ENCODE measurements around the gene RAB36.

Gene RAB36

DNA sequence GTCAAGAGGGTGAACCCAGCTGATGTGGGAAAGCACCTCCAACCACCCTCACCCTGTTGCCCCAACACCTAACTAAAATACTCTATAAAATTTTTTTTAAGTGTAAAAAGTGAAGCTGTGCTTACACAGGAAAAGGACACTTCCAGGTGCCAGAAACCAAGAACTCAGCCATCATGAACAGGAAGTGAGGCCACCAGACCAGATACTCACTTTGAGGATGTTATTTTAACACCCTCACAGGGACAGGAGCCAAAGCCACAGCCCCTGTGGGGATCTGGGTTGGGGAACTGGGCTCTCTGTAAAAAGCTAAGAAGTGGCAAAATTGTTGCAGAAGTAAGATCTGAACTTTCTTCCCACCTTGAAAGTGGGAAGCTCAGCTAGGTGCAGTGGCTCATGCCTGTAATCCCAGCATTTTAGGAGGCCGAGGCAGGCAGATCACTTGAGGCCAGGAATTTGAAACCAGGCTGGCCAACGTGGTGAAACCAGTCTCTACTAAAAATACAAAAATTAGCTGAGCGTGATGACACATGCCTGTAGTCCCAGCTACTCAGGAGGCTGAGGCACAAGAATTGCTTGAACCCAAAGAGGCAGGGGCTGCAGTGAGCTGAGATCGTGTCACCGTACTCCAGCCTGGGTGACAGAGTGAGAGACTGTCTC is 7.2 kb upstream of the RAB36 start:
- no CpG with 5 or more reads among the region's 5 CpGs for WGBS, 2 donors (ENCODE audit: extremely low coverage in 2 of 2, insufficient read length in 2 of 2, insufficient replicate concordance in 1 of 2)
- no peak overlapping the region for H4K8ac ChIP-seq (ENCODE audit: low read depth, low read length)
- peaks cover 9 to 20% of the 10 kb centered on the region in 2 donors for H3K4me1 ChIP-seq (ENCODE audit: control insufficient read depth in 2 of 2, insufficient read depth in 1 of 2, low read depth in 1 of 2, low read length in 2 of 2)
- H2BK12ac ChIP-seq (ENCODE audit: low read length): no peak overlapping the region
- DNase-seq (ENCODE audit: low spot score): no peak
- H3K27me3 ChIP-seq (ENCODE audit: control insufficient read depth in 3 of 3, insufficient read depth in 3 of 3, low read depth in 1 of 3, low read length in 3 of 3): no peaks in the 10 kb centered on the region
- no peak overlapping the region for H3K9ac ChIP-seq (ENCODE audit: low read depth, low read length, poor library complexity)
- H3K79me1 ChIP-seq (ENCODE audit: low read depth, low read length): no peaks in the 10 kb centered on the region
- H3K4me3 ChIP-seq (ENCODE audit: low read length in 2 of 2): no peak overlapping the region
- no peaks in the 10 kb centered on the region for H3K36me3 ChIP-seq (replicated peaks in 1 of 2; ENCODE audit: control insufficient read depth in 2 of 2, insufficient read depth in 2 of 2, low read length in 2 of 2)
- H3K14ac ChIP-seq (ENCODE audit: low read length): no peak overlapping the region
- no peak overlapping the region for H2BK120ac ChIP-seq (ENCODE audit: low read depth, low read length)
- H3K23ac ChIP-seq (ENCODE audit: low read depth, low read length, poor library complexity): no peak overlapping the region
- no peak overlapping the region for H2BK15ac ChIP-seq (ENCODE audit: low read length)
- H3K27ac ChIP-seq (replicated peaks; ENCODE audit: low read length): no peak overlapping the region
- H2AFZ ChIP-seq (ENCODE audit: low read length): peak overlapping the region; percentile 38
- no peak overlapping the region for H2BK5ac ChIP-seq (ENCODE audit: low read length)
- H2AK5ac ChIP-seq (ENCODE audit: low read depth, low read length): no peak overlapping the region
- no peak overlapping the region for H4K91ac ChIP-seq (ENCODE audit: low read depth, low read length, poor library complexity)
- H3K9me3 ChIP-seq (replicated peaks in 1 of 2; ENCODE audit: control insufficient read depth in 2 of 2, insufficient read depth in 1 of 2, low read depth in 1 of 2, low read length in 2 of 2): no peaks in the 10 kb centered on the region
- H3K18ac ChIP-seq (ENCODE audit: low read length): no peak overlapping the region
- H3K4ac ChIP-seq (ENCODE audit: low read length): no peak overlapping the region
- H3K4me2 ChIP-seq (ENCODE audit: insufficient read depth, low read length, poor library complexity, severe bottlenecking): no peak overlapping the region

DNA sequence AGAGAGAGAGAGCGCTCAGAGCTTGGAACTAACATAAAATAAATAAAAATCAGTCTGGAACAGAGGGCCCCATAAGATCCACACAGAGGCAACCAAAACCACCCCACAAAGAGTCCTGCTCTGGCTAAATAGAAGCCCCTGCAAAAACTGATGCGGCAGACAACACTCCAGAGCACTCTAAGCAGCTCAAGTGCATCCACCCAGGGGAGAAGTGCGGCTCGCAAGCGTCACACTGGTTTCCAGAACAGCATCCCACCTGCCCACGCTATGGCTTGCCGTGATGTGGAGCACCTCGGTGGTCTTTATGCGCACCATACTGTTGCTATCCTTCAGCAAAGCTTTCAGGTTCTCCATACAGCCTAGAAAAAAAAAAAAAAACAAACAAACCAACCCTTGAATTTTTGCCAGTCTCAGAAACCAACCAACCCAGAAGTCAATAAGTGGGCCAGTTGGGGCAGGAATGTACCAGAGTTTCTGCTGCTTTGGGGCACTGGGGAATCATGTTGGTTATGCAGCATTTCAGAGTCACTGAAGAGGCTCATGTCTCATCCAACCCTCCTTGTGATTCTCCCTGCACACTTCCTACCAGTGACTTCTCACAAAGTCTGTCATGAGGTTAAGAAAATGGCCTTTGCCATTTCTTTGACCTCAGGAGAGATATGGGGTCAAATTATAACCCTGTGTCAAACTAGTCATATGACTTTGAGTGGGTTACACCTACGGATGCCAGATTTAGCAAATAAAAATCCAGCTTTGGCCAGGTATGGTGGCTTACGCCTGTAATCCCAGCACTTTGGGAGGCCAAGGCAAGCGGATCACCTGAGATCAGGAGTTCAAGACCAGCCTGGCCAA is 6.5 kb upstream of the RAB36 start:
- Histone ChIP-seq H3K4me3 (ENCODE audit: low read length in 2 of 2) (no peak overlapping the region), H3K79me1 (ENCODE audit: low read depth, low read length) (no peaks in the 10 kb centered on the region), H4K91ac (ENCODE audit: low read depth, low read length, poor library complexity) (no peak overlapping the region), H2BK120ac (ENCODE audit: low read depth, low read length) (no peak overlapping the region), H2AFZ (ENCODE audit: low read length) (no peak overlapping the region), H3K4me1 (ENCODE audit: control insufficient read depth in 2 of 2, insufficient read depth in 1 of 2, low read depth in 1 of 2, low read length in 2 of 2) (peaks cover 9 to 20% of the 10 kb centered on the region in 2 donors), H3K36me3 (replicated peaks in 1 of 2; ENCODE audit: control insufficient read depth in 2 of 2, insufficient read depth in 2 of 2, low read length in 2 of 2) (no peaks in the 10 kb centered on the region), H3K18ac (ENCODE audit: low read length) (no peak overlapping the region), H3K27ac (replicated peaks; ENCODE audit: low read length) (no peak overlapping the region), H2AK5ac (ENCODE audit: low read depth, low read length) (no peak overlapping the region), H2BK5ac (ENCODE audit: low read length) (no peak overlapping the region), H2BK12ac (ENCODE audit: low read length) (no peak overlapping the region), H3K9me3 (replicated peaks in 1 of 2; ENCODE audit: control insufficient read depth in 2 of 2, insufficient read depth in 1 of 2, low read depth in 1 of 2, low read length in 2 of 2) (no peaks in the 10 kb centered on the region), H3K9ac (ENCODE audit: low read depth, low read length, poor library complexity) (no peak overlapping the region), H3K23ac (ENCODE audit: low read depth, low read length, poor library complexity) (no peak overlapping the region), H4K8ac (ENCODE audit: low read depth, low read length) (no peak overlapping the region), H3K14ac (ENCODE audit: low read length) (no peak overlapping the region), H3K4ac (ENCODE audit: low read length) (no peak overlapping the region), H3K27me3 (ENCODE audit: control insufficient read depth in 3 of 3, insufficient read depth in 3 of 3, low read depth in 1 of 3, low read length in 3 of 3) (no peaks in the 10 kb centered on the region), H3K4me2 (ENCODE audit: insufficient read depth, low read length, poor library complexity, severe bottlenecking) (no peak overlapping the region), H2BK15ac (ENCODE audit: low read length) (no peak overlapping the region)
- WGBS, 2 donors (ENCODE audit: extremely low coverage in 2 of 2, insufficient read length in 2 of 2, insufficient replicate concordance in 1 of 2): no CpG with 5 or more reads among the region's 12 CpGs
- DNase-seq (ENCODE audit: low spot score): no peak

DNA sequence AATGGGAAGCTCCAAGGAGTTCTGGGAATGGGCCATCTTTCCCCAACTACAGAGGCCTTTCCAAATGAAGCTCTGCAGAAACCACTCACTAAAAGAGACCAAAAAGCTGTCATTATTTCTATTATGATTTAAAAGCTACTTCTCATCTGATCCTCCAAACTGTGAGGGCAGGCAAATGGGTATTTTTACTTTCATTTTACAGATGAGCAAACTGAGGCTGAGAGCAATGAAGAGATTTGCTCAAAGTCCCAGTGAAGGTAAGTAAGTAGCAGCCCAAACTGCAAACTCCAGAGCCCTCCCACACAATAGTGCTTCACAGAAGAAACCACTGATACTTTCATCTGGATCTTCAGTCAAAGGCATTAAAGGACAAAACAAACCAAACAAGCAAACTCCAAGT is 4.9 kb upstream of the RAB36 start:
- no peak overlapping the region for H4K91ac ChIP-seq (ENCODE audit: low read depth, low read length, poor library complexity)
- no peak overlapping the region for H2AK5ac ChIP-seq (ENCODE audit: low read depth, low read length)
- H2BK12ac ChIP-seq (ENCODE audit: low read length): no peak overlapping the region
- no peaks in the 10 kb centered on the region for H3K36me3 ChIP-seq (replicated peaks in 1 of 2; ENCODE audit: control insufficient read depth in 2 of 2, insufficient read depth in 2 of 2, low read length in 2 of 2)
- H3K18ac ChIP-seq (ENCODE audit: low read length): no peak overlapping the region
- H2BK120ac ChIP-seq (ENCODE audit: low read depth, low read length): no peak overlapping the region
- peaks cover 12 to 24% of the 10 kb centered on the region in 2 donors for H3K4me1 ChIP-seq (ENCODE audit: control insufficient read depth in 2 of 2, insufficient read depth in 1 of 2, low read depth in 1 of 2, low read length in 2 of 2)
- H3K23ac ChIP-seq (ENCODE audit: low read depth, low read length, poor library complexity): no peak overlapping the region
- no peaks in the 10 kb centered on the region for H3K27me3 ChIP-seq (ENCODE audit: control insufficient read depth in 3 of 3, insufficient read depth in 3 of 3, low read depth in 1 of 3, low read length in 3 of 3)
- H3K14ac ChIP-seq (ENCODE audit: low read length): no peak overlapping the region
- H2AFZ ChIP-seq (ENCODE audit: low read length): no peak overlapping the region
- H3K27ac ChIP-seq (replicated peaks; ENCODE audit: low read length): no peak overlapping the region
- no peaks in the 10 kb centered on the region for H3K9me3 ChIP-seq (replicated peaks in 1 of 2; ENCODE audit: control insufficient read depth in 2 of 2, insufficient read depth in 1 of 2, low read depth in 1 of 2, low read length in 2 of 2)
- H3K9ac ChIP-seq (ENCODE audit: low read depth, low read length, poor library complexity): no peak overlapping the region
- no peak overlapping the region for H4K8ac ChIP-seq (ENCODE audit: low read depth, low read length)
- no peak overlapping the region for H3K4me3 ChIP-seq (ENCODE audit: low read length in 2 of 2)
- no peaks in the 10 kb centered on the region for H3K79me1 ChIP-seq (ENCODE audit: low read depth, low read length)
- no peak overlapping the region for H3K4me2 ChIP-seq (ENCODE audit: insufficient read depth, low read length, poor library complexity, severe bottlenecking)
- H3K4ac ChIP-seq (ENCODE audit: low read length): no peak overlapping the region
- no peak for DNase-seq (ENCODE audit: low spot score)
- no peak overlapping the region for H2BK15ac ChIP-seq (ENCODE audit: low read length)
- no peak overlapping the region for H2BK5ac ChIP-seq (ENCODE audit: low read length)

DNA sequence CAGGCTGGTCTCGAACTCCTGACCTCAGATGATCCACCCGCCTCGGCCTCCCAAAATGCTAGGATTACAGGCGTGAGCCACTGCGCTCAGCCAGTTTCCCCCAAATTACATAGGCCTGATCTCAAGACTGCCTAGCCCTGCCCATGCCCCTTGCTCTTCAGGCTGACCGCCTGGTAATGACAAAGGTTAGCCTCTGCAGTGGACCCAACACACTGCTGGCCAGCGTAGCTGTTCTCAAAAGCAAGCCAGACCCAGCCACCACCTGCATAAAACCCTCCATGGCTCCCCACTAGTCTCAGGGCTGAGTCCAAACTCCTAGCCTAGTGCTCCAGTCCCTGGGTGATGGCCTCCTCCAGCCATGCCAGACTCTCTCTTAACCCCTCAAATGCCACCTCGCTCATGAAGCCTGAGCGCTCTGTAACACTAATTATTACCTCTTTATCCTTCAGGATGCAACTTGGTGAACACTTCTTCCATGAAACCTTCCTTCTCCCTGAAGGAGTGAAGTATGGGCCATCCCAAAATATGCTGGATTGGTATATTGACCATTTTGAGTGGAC is 2.7 kb upstream of the RAB36 start:
- Histone ChIP-seq H3K27me3 (ENCODE audit: control insufficient read depth in 3 of 3, insufficient read depth in 3 of 3, low read depth in 1 of 3, low read length in 3 of 3) (no peaks in the 10 kb centered on the region), H3K14ac (ENCODE audit: low read length) (no peak overlapping the region), H2AFZ (ENCODE audit: low read length) (peak overlapping the region; percentile 91), H2BK120ac (ENCODE audit: low read depth, low read length) (no peak overlapping the region), H4K91ac (ENCODE audit: low read depth, low read length, poor library complexity) (no peak overlapping the region), H2BK15ac (ENCODE audit: low read length) (no peak overlapping the region), H2BK5ac (ENCODE audit: low read length) (no peak overlapping the region), H3K4me2 (ENCODE audit: insufficient read depth, low read length, poor library complexity, severe bottlenecking) (no peak overlapping the region), H2BK12ac (ENCODE audit: low read length) (no peak overlapping the region), H3K4me1 (ENCODE audit: control insufficient read depth in 2 of 2, insufficient read depth in 1 of 2, low read depth in 1 of 2, low read length in 2 of 2) (peaks cover 20 to 22% of the 10 kb centered on the region in 2 donors), H3K9me3 (replicated peaks in 1 of 2; ENCODE audit: control insufficient read depth in 2 of 2, insufficient read depth in 1 of 2, low read depth in 1 of 2, low read length in 2 of 2) (no peaks in the 10 kb centered on the region), H3K18ac (ENCODE audit: low read length) (peak overlapping the region; percentile 13), H3K4me3 (ENCODE audit: low read length in 2 of 2) (no peak overlapping the region), H3K27ac (replicated peaks; ENCODE audit: low read length) (no peak overlapping the region), H3K36me3 (replicated peaks in 1 of 2; ENCODE audit: control insufficient read depth in 2 of 2, insufficient read depth in 2 of 2, low read length in 2 of 2) (peaks cover 0 to 8% of the 10 kb centered on the region in 2 donors), H3K4ac (ENCODE audit: low read length) (no peak overlapping the region), H4K8ac (ENCODE audit: low read depth, low read length) (no peak overlapping the region), H3K9ac (ENCODE audit: low read depth, low read length, poor library complexity) (no peak overlapping the region), H3K23ac (ENCODE audit: low read depth, low read length, poor library complexity) (no peak overlapping the region), H3K79me1 (ENCODE audit: low read depth, low read length) (no peaks in the 10 kb centered on the region), H2AK5ac (ENCODE audit: low read depth, low read length) (peak overlapping the region; percentile 85)
- WGBS, 2 donors (ENCODE audit: extremely low coverage in 2 of 2, insufficient read length in 2 of 2, insufficient replicate concordance in 1 of 2): no CpG with 5 or more reads among the region's 9 CpGs
- DNase-seq (ENCODE audit: low spot score): no peak
